Measurements from ENCODE around the gene MLIP. TPM values are rescaled to one million over a fixed set of nuclear protein-coding genes. Genes with fewer than 3 reads are reported as not detected.

The MLIP gene
- total and polyA plus RNA-seq, 2 of the 13 experiments (the other 11 are each of a cell fraction or from before 2014, with no cell fraction given): 0.08 to 0.33 TPM

DNA sequence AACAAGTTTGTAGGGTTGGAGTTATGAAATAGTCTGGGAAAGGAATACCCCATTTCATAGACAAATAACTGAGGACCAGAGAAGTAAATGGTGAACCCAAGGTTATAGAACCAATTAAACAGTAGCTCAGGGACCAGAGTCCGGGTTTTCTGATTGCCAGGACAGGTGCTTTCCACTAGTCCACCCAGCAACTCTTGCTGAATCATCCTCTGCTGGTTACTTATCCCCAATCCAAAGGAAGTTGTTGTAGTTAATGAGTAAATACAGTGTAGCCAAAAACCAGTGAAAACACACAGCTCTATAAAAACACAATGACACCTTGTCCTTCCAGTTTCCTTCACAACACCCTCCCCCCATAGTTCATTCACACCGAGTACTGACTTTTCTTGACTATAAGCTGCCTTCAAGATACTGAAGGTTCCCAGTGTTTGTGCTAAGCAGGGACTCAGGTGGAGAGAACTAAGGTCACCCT lies 196.2 kb downstream of the MLIP start (continued):
- TF ChIP-seq JARID2 (CRISPR knock-in tag; IDR thresholded peaks at IDR 0.05; ENCODE audit: insufficient replicate concordance) (no peak), BCL3 (CRISPR knock-in tag; IDR thresholded peaks at IDR 0.05) (no peak), NKX3-1 (CRISPR knock-in tag; IDR thresholded peaks at IDR 0.05) (no peak), ZBTB14 (CRISPR knock-in tag; IDR thresholded peaks at IDR 0.05) (no peak), ZNF121 (CRISPR knock-in tag; IDR thresholded peaks at IDR 0.05) (no peak), NR2F6 (IDR thresholded peaks at IDR 0.05) (peak; percentile 64), NR2F6 (CRISPR knock-in tag; IDR thresholded peaks at IDR 0.05) (no peak), ZNF10 (CRISPR knock-in tag; IDR thresholded peaks at IDR 0.05; ENCODE audit: borderline replicate concordance, low read depth) (no peak), ZMYM3 (CRISPR knock-in tag; IDR thresholded peaks at IDR 0.05) (no peak), TMF1 (CRISPR knock-in tag; IDR thresholded peaks at IDR 0.05; ENCODE audit: low read depth) (no peak), ZNF383 (CRISPR knock-in tag; IDR thresholded peaks at IDR 0.05; ENCODE audit: borderline replicate concordance) (no peak), FOXK2 (IDR thresholded peaks at IDR 0.05) (no peak), ZNF619 (CRISPR knock-in tag; IDR thresholded peaks at IDR 0.05) (no peak), CHCHD3 (CRISPR knock-in tag; IDR thresholded peaks at IDR 0.05) (no peak), ZFX (CRISPR knock-in tag; IDR thresholded peaks at IDR 0.05; ENCODE audit: low read depth) (no peak), MYNN (CRISPR knock-in tag; IDR thresholded peaks at IDR 0.05; ENCODE audit: low read depth) (no peak), IKZF4 (CRISPR knock-in tag; IDR thresholded peaks at IDR 0.05; ENCODE audit: borderline replicate concordance, low read depth, not compliant biosample characterization) (no peak), ZNF446 (CRISPR knock-in tag; IDR thresholded peaks at IDR 0.05) (no peak), CCDC6 (CRISPR knock-in tag; IDR thresholded peaks at IDR 0.05) (no peak), ZNF598 (CRISPR knock-in tag; IDR thresholded peaks at IDR 0.05; ENCODE audit: borderline replicate concordance) (no peak), PCBP2 (optimal IDR thresholded peaks at IDR 0.05; ENCODE audit: low read depth, low read length, poor library complexity, severe bottlenecking) (no peak), ZBTB10 (CRISPR knock-in tag; IDR thresholded peaks at IDR 0.05; ENCODE audit: borderline replicate concordance) (no peak)
- TF ChIP-seq, protein P1, sequence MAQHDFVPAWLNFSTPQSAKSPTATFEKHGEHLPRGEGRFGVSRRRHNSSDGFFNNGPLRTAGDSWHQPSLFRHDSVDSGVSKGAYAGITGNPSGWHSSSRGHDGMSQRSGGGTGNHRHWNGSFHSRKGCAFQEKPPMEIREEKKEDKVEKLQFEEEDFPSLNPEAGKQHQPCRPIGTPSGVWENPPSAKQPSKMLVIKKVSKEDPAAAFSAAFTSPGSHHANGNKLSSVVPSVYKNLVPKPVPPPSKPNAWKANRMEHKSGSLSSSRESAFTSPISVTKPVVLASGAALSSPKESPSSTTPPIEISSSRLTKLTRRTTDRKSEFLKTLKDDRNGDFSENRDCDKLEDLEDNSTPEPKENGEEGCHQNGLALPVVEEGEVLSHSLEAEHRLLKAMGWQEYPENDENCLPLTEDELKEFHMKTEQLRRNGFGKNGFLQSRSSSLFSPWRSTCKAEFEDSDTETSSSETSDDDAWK (CRISPR knock-in tag; IDR thresholded peaks at IDR 0.05): no peak
- TF ChIP-seq, protein P2, sequence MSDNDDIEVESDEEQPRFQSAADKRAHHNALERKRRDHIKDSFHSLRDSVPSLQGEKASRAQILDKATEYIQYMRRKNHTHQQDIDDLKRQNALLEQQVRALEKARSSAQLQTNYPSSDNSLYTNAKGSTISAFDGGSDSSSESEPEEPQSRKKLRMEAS (IDR thresholded peaks at IDR 0.05): no peak
- TF ChIP-seq, protein P3, sequence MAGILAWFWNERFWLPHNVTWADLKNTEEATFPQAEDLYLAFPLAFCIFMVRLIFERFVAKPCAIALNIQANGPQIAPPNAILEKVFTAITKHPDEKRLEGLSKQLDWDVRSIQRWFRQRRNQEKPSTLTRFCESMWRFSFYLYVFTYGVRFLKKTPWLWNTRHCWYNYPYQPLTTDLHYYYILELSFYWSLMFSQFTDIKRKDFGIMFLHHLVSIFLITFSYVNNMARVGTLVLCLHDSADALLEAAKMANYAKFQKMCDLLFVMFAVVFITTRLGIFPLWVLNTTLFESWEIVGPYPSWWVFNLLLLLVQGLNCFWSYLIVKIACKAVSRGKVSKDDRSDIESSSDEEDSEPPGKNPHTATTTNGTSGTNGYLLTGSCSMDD (CRISPR knock-in tag; IDR thresholded peaks at IDR 0.05): no peak
